ENCODE data around the gene RAB38. TPM values are rescaled to one million over a fixed set of nuclear protein-coding genes. Genes with fewer than 3 reads are reported as not detected.

The RAB38 gene
- total RNA-seq, 2 experiments from 2014 or later, result 0.28 to 0.44 TPM

GRCh38 chr11:88178191-88178590 is 2.9 kb upstream of the RAB38 start:
- H3K27ac Mint-ChIP-seq, result no peak overlapping the region
- H3K27me3 Mint-ChIP-seq, result peaks cover 8% of the 10 kb centered on the region
- Histone ChIP-seq H3K36me3 (ENCODE audit: insufficient read depth, low read length) (no peaks in the 10 kb centered on the region), H3K27ac (ENCODE audit: low read depth in 1 of 2, low read length in 2 of 2) (no peak overlapping the region), H3K9me3 (ENCODE audit: control insufficient read depth in 1 of 2, insufficient read depth in 1 of 2, low read length in 2 of 2) (no peaks in the 10 kb centered on the region), H3K27me3 (ENCODE audit: control insufficient read depth in 1 of 2, insufficient read depth in 2 of 2, low read length in 2 of 2) (no peaks in the 10 kb centered on the region), H3K4me1 (ENCODE audit: insufficient read depth, low read length) (peaks cover 12% of the 10 kb centered on the region), H3K4me3 (ENCODE audit: low read length) (no peak overlapping the region)
- no peak for TF ChIP-seq CTCF (IDR thresholded peaks at IDR 0.05)
- H3K4me1 Mint-ChIP-seq (ENCODE audit: low read depth), result peaks cover 8% of the 10 kb centered on the region
- ATAC-seq (ENCODE audit: poor library complexity), result no peak
- intact Hi-C loops (cut with DNase I, micrococcal nuclease), result no loop called here
- no peak overlapping the region for H3K4me3 Mint-ChIP-seq
- CTCF ChIA-PET, result no interaction called here
- H3K36me3 Mint-ChIP-seq (ENCODE audit: low read depth), result no peaks in the 10 kb centered on the region
- no peak for DNase-seq
- POLR2A ChIA-PET, result no interaction called here
- no peaks in the 10 kb centered on the region for H3K9me3 Mint-ChIP-seq

GRCh38 chr11:88175569-88176075 is 379 bp upstream of the RAB38 start:
- Mint-ChIP-seq H3K27me3 (peaks cover 8% of the 10 kb centered on the region), H3K9me3 (no peaks in the 10 kb centered on the region), H3K27ac (no peak overlapping the region), H3K4me1 (ENCODE audit: low read depth) (peaks cover 8% of the 10 kb centered on the region), H3K4me3 (peak overlapping the region; percentile 34), H3K36me3 (ENCODE audit: low read depth) (no peaks in the 10 kb centered on the region)
- H3K36me3 ChIP-seq (ENCODE audit: insufficient read depth, low read length), result no peaks in the 10 kb centered on the region
- ATAC-seq (ENCODE audit: poor library complexity) (no peak), DNase-seq (no peak)
- CTCF ChIA-PET, result interaction anchor here (0.6 kb wide), 1 partner anchor 1273 kb away, joined by 3 read pairs; no protein-coding TSS in a partner anchor
- no peak overlapping the region for H3K27ac ChIP-seq (ENCODE audit: low read depth in 1 of 2, low read length in 2 of 2)
- POLR2A ChIA-PET, result no interaction called here
- no peaks in the 10 kb centered on the region for H3K27me3 ChIP-seq (ENCODE audit: control insufficient read depth in 1 of 2, insufficient read depth in 2 of 2, low read length in 2 of 2)
- H3K4me3 ChIP-seq (ENCODE audit: low read length), result no peak overlapping the region
- no peaks in the 10 kb centered on the region for H3K9me3 ChIP-seq (ENCODE audit: control insufficient read depth in 1 of 2, insufficient read depth in 1 of 2, low read length in 2 of 2)
- intact Hi-C loops (cut with DNase I, micrococcal nuclease), result no loop called here
- peaks cover 12% of the 10 kb centered on the region for H3K4me1 ChIP-seq (ENCODE audit: insufficient read depth, low read length)
- no peak for TF ChIP-seq CTCF (IDR thresholded peaks at IDR 0.05)

GRCh38 chr11:88173956-88174355 is 1.3 kb downstream of the RAB38 start:
- no peak overlapping the region for H3K4me3 Mint-ChIP-seq
- intact Hi-C loops (cut with DNase I, micrococcal nuclease), result no loop called here
- peaks cover 8% of the 10 kb centered on the region for H3K27me3 Mint-ChIP-seq
- no peaks in the 10 kb centered on the region for H3K9me3 ChIP-seq (ENCODE audit: control insufficient read depth in 1 of 2, insufficient read depth in 1 of 2, low read length in 2 of 2)
- no peak overlapping the region for H3K27ac Mint-ChIP-seq
- no peak for DNase-seq
- POLR2A ChIA-PET, result no interaction called here
- H3K36me3 ChIP-seq (ENCODE audit: insufficient read depth, low read length), result no peaks in the 10 kb centered on the region
- H3K4me1 ChIP-seq (ENCODE audit: insufficient read depth, low read length), result peaks cover 12% of the 10 kb centered on the region
- no peak overlapping the region for H3K27ac ChIP-seq (ENCODE audit: low read depth in 1 of 2, low read length in 2 of 2)
- no peak overlapping the region for H3K4me3 ChIP-seq (ENCODE audit: low read length)
- H3K4me1 Mint-ChIP-seq (ENCODE audit: low read depth), result peaks cover 8% of the 10 kb centered on the region
- no peaks in the 10 kb centered on the region for H3K27me3 ChIP-seq (ENCODE audit: control insufficient read depth in 1 of 2, insufficient read depth in 2 of 2, low read length in 2 of 2)
- no peaks in the 10 kb centered on the region for H3K36me3 Mint-ChIP-seq (ENCODE audit: low read depth)
- H3K9me3 Mint-ChIP-seq, result no peaks in the 10 kb centered on the region
- no peak for TF ChIP-seq CTCF (IDR thresholded peaks at IDR 0.05)
- no peak for ATAC-seq (ENCODE audit: poor library complexity)
- CTCF ChIA-PET, result no interaction called here
